NCI-H524 (cell line): Measurements from ENCODE around the gene CABP5.
A peak's percentile ranks its signal among the peaks of the same experiment; 100 is the strongest.
"Not testable (repeated sequence)": the region's sequence is repeated elsewhere in the genome, so short reads cannot be mapped to it uniquely, and the experiment has no call there.

Experiments used
- DNase-seq, 2 experiments: peaks; one replicate each; lab custom pipeline; 2025; lab: John Stamatoyannopoulos, UW

Gene CABP5

DNA sequence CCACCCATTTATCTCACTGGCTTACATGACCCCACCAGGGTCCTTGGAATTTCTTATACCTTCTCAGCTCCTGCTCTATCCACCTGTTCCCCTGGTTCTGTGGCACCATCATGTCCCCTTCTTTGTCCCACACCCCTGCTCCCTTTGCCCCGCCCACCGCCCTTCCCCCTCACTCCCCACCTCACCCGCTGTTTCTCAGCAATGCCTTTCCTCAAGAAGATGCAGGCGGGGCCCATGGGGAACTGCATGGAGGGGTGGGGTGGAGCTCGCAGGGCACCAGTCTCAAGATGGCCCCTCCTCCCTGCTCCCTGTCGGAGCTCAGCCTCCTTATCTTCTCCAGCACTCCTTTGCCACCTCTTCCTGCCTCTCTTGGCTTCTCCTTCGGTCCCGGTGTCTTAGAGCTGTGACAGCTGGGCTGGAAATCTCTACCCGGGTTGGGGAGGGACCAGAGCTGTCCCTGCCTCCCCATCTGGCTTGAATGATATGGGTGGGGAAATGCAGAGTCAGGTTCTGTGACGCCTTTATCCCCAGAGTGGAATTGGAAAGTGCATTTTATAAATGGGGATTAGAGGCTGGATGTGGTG, at the start of gene CABP5:
TSS of gene CABP5 (minus strand) at position 405 of the 584 bp plus-strand sequence. CDS start at position 248, 157 bp downstream.
- DNase-seq = peak; percentile 14 to 23

GRCh38 chr19:48091111-48091718, 47.3 kb upstream of the CABP5 start:
- DNase-seq = not testable (repeated sequence)

DNA sequence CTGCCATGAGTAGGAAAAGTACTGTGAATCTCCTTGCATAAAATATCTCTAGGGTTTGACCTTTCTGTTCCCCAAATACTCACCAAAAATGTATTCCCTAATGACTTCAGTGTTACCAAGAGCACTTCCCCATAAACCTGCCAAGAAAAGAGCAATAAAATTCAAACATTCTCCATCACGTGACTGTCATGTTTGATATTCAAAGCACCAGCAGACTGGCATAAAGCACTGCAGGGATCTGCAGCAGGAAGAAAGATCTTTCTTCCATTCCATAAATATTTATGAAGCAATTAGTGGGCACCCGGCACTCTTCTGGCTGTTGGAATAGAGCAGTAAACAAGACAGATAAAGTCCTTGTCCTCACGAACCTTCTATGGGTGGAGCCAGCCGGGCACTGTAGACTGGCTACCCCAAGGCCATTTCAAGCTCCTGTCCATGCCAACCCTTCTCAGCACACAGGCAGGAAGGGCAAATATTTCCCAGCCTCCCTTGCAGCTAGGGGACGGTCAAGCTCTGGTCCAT, 46.5 kb upstream of the CABP5 start:
- no peak for DNase-seq

GRCh38 chr19:48088991-48089390, 45.1 kb upstream of the CABP5 start:
- DNase-seq = not testable (repeated sequence)

DNA sequence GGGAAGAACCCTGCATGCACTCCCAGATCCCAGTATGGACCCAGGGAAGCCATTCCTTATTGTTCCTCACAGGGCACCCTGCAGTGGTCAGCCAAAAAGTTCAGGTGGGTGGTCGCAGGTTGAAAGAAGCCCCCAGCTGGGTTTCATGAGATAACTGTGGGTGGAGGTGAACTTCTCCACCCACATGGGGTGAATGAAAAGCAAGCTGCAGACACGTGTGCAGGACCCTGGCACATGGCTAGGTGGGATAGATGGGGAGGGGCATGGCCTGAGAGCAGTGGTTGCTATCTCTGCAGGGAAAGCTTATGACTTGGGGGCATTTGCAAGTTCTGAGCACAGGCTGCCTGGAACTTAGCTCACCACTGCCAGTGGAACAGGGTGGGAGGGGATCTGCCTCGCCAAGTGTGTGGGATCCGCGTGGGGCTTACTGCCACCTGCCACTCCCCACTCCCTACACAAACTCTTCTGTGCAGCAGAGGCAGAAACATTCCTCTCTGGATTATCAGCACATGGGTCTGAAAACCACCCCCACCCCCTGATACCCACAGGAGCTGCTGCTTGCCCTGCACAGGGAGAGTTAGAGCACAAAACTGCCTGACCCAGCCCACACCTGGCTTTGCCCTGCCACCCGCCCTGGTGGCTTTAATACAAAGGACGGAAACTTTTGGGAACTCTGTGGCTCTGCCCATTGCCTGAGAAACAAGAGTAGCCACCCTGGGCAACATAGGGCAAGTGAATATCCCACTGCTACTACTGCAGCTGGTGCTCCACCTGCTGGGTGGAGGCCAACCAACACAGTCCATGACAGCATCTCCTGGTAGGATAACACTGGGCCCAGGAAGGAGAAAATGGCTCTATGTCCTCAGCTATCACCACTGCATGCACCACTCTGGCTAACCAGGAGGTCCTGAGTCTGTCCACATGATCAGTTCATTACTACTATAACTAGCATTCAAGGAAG, 42.3 kb upstream of the CABP5 start:
- no peak for DNase-seq

- no peak for DNase-seq
Measured at GRCh38 chr19:48085076-48085475, 41.2 kb upstream of the CABP5 start.

- DNase-seq = no peak
Measured at GRCh38 chr19:48081106-48081505, 37.2 kb upstream of the CABP5 start.

- not testable (repeated sequence) for DNase-seq
Measured at GRCh38 chr19:48070177-48070769, 26.4 kb upstream of the CABP5 start.

GRCh38 chr19:48069435-48069834, 25.6 kb upstream of the CABP5 start:
- no peak for DNase-seq

- DNase-seq = no peak
Measured at GRCh38 chr19:48064509-48064908, 20.6 kb upstream of the CABP5 start.

DNA sequence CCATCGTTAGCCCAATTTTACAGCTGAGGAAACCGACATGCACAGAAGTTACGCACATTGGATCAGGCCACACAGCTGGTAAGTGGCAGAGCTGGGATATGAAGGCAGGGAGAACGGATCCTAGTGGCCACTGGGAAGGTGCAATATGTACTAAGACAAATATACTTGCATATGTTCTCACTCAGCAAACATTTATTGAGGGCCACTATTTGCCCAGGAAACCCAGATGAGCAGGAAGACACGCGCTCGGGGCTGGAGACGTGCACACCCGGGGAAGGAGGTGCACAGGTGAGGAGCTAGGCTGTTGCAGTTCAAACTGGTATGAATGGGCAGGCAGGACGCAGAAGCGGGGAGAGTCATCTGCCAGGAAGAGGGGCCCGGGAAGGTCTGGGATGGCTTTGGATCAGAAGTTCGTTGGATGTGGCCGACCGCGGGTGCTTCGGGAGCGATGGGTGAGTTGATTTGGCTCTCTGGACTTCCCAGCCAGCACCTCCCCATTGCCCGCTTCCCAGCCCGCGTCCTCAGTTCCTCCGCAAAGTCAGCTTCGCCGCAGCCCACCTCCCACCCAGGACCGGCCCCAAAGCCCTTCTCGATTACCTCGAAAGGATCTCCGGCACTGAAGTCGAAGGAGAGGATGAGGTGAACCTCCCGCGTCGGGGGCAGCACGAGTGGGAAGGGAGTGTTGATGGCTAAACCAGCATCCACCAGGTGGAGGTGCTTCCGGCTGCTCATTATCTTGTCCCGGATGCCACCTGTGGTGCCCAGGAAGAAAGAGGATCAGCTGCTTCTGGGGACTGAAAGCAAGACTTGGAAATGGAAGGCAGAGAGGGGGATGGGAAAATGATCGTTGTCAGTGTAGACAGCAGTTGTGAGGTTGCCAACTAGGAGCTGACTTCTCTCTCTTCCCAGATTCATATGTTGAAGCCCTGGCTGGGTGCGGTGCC, 17.8 kb upstream of the CABP5 start:
- DNase-seq = no peak

GRCh38 chr19:48060381-48060780, 16.5 kb upstream of the CABP5 start:
- DNase-seq = no peak

- DNase-seq = no peak
Measured at GRCh38 chr19:48059331-48059730, 15.5 kb upstream of the CABP5 start.

DNA sequence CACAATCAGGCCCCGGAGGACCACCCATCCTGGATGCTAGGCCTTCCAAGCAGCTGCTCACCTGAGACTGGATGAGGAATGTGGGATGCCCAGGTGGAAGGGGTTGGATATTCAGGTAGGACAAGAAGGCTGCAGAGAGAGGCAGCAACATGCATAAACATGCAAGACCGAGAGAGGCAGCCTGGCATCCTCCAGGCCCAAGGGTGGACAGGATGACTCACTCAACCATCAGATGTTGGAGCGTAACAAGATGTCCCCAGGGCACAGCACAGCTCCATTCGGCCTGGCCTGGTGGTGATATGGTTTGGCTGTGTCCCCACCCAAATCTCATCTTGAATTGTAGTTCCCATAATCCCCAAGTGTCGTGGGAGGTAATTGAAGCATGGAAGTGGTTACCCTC, 10.0 kb upstream of the CABP5 start:
- DNase-seq = no peak

- no peak for DNase-seq
Measured at GRCh38 chr19:48053076-48053475, 9.2 kb upstream of the CABP5 start.

GRCh38 chr19:48051335-48052033, 7.6 kb upstream of the CABP5 start:
- DNase-seq = no peak

DNA sequence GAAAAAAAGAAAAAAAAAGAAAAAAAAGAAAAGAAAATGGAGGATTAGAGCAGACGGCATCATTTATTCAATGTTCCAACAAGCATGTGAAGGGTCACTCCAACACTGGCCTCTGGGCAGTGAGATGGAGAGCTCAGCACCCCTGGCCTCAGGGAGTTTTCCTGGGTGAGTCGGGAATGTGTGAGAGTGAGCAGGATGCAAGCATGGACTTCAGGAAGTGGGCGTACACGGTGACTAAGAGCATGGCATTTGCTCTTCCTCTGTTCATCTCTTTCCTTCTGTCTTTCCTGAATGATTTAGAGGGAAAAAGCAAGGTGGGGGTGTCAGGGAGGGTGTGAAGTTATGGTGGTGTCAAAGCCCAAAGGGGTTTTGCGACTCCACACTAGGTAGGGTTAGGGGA, 682 bp upstream of the CABP5 start:
- no peak for DNase-seq

DNA sequence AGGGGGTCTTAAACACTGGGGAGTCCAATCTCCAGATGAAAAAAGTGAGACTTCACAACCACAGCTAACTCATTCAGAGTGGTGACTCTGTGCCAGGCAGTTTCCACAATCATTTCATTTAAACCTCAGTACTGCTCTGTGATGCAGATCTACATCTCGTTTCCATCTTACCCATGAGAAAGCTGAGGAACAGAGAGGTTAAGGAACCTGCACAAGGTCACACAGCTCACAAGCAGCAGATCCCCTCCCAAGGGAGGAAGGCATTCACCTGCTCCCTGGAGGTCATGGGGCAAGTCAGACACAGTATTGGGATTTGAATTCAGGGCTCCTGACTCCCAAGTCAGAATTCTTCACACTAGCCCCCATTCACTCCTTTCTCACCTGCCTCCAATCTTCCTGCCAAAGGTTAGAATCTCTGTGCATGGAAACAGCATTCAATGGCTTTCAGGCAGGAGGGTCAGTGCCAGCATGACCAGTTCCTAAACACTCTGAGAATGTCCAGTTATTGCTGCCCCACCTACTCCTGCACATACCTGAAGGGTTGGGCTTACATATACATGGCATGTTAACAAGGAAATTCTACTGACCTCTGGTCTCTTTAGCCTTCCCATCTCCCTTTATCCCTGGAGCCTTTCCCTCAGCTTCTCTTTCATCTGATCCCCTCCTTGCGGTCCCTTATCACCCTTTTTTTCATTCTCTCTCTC, 1.9 kb downstream of the CABP5 start:
- DNase-seq = no peak

DNA sequence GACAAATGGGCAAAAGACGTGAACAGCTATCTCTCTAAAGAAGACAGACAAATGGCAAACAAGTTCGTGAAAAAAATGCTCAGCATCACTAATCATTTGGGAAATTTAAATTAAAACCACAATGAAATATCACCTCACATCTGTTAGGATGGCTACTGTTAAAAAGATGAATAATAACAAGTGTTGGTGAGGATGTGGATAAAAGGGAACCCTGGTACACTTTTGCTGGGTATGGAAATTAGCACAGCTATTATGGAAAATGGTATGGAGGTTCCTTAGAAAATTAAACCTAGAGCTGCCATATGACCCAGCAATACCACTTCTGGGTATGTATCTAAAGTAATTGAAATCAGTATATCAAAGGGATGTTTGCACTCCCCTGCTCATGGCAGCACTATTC, 7.1 kb downstream of the CABP5 start:
- no peak for DNase-seq

- DNase-seq = no peak
Measured at GRCh38 chr19:48033604-48034003, 10.3 kb downstream of the CABP5 start.
